Liver (tissue), 9 donors: ENCODE measurements around the gene NNT. TPM values are rescaled to one million over a fixed set of nuclear protein-coding genes. Genes with fewer than 3 reads are reported as not detected.

Source experiments
- DNase-seq: peaks from one replicate; pipeline ENCODE4 v3.0.0-alpha.2; 2017; ENCODE audit warnings: low spot score
- H3K27ac ChIP-seq, 2 donors: one replicate each; pipeline ENCODE4 v1.7.0; 2013; ENCODE audit warnings: inconsistent platforms in 2 of 2, low read length in 2 of 2, control low read depth in 1 of 2, low read depth in 1 of 2, mild to moderate bottlenecking in 1 of 2
- H3K27me3 ChIP-seq, 4 donors: one replicate each; pipeline versions ENCODE4 v1.6.1 to v1.7.0; 2013; ENCODE audit warnings: low read length in 3 of 4, inconsistent platforms in 1 of 4, mild to moderate bottlenecking in 1 of 4, moderate library complexity in 1 of 4; ENCODE audit not compliant: control insufficient read depth in 4 of 4, insufficient read depth in 4 of 4
- H3K36me3 ChIP-seq, 4 donors: one replicate each; pipeline versions ENCODE4 v1.6.1 to v1.7.0; 2013; ENCODE audit warnings: low read length in 3 of 4, mild to moderate bottlenecking in 3 of 4, low read depth in 1 of 4, moderate library complexity in 1 of 4; ENCODE audit not compliant: control insufficient read depth in 4 of 4, insufficient read depth in 3 of 4
- H3K4me1 ChIP-seq, 4 donors: one replicate each; pipeline versions ENCODE4 v1.6.1 to v1.7.0; 2013; ENCODE audit warnings: low read length in 3 of 4, mild to moderate bottlenecking in 3 of 4, moderate library complexity in 1 of 4; ENCODE audit not compliant: control insufficient read depth in 4 of 4, insufficient read depth in 4 of 4
- H3K4me3 ChIP-seq, 3 donors: one replicate each; pipeline versions ENCODE4 v1.6.1 to v1.7.0; 2013; ENCODE audit warnings: low read length in 3 of 3, control low read depth in 1 of 3, low read depth in 1 of 3, mild to moderate bottlenecking in 1 of 3
- H3K9ac ChIP-seq, 2 donors: one replicate each; pipeline ENCODE4 v1.7.0; 2013; ENCODE audit warnings: low read length in 2 of 2, mild to moderate bottlenecking in 2 of 2, moderate library complexity in 2 of 2, control low read depth in 1 of 2, low read depth in 1 of 2
- H3K9me3 ChIP-seq, 4 donors: one replicate each; pipeline versions ENCODE4 v1.6.1 to v1.7.0; 2013; ENCODE audit warnings: low read length in 3 of 4; ENCODE audit not compliant: control insufficient read depth in 4 of 4
- EGR1 ChIP-seq, 2 donors: IDR thresholded peaks; 2 replicates each; pipeline ENCODE4 v1.6.1; 2016 to 2018; ENCODE audit warnings: antibody characterized with exemption in 2 of 2, low read depth in 2 of 2
- FOXA1 ChIP-seq: IDR thresholded peaks from 2 replicates; pipeline ENCODE4 v1.6.1; 2016; ENCODE audit warnings: antibody characterized with exemption
- FOXA2 ChIP-seq: IDR thresholded peaks from 2 replicates; pipeline ENCODE4 v1.6.1; 2016; ENCODE audit warnings: antibody characterized with exemption
- GABPA ChIP-seq, 2 donors: IDR thresholded peaks in 1 of 2; conservative IDR thresholded peaks in 1 of 2; 2 replicates each; pipeline ENCODE4 v1.6.1; 2016; ENCODE audit warnings: antibody characterized with exemption in 2 of 2, mild to moderate bottlenecking in 1 of 2, moderate library complexity in 1 of 2
- HNF4A ChIP-seq, 2 donors: conservative IDR thresholded peaks; 2 replicates each; pipeline ENCODE4 v1.6.1; 2016; ENCODE audit warnings: antibody characterized with exemption in 2 of 2, mild to moderate bottlenecking in 2 of 2
- HNF4G ChIP-seq: IDR thresholded peaks from 2 replicates; pipeline ENCODE4 v1.6.1; 2016; ENCODE audit warnings: antibody characterized with exemption
- JUND ChIP-seq, 2 donors: IDR thresholded peaks; 2 replicates each; pipeline ENCODE4 v1.6.1; 2016; ENCODE audit warnings: antibody characterized with exemption in 2 of 2
- NR2F2 ChIP-seq: IDR thresholded peaks from 2 replicates; pipeline ENCODE4 v1.6.1; 2016; ENCODE audit warnings: antibody characterized with exemption
- RAD21 ChIP-seq, 2 donors: IDR thresholded peaks; 2 replicates each; pipeline ENCODE4 v1.6.1; 2016; ENCODE audit warnings: antibody characterized with exemption in 2 of 2, mild to moderate bottlenecking in 2 of 2
- RXRA ChIP-seq, 2 donors: IDR thresholded peaks; 2 replicates each; pipeline ENCODE4 v1.6.1; 2017 to 2018; ENCODE audit warnings: antibody characterized with exemption in 2 of 2, mild to moderate bottlenecking in 1 of 2
- SP1 ChIP-seq: IDR thresholded peaks from 2 replicates; pipeline ENCODE4 v1.6.1; 2018; ENCODE audit warnings: antibody characterized with exemption, mild to moderate bottlenecking
- TAF1 ChIP-seq: conservative IDR thresholded peaks from 2 replicates; pipeline ENCODE4 v1.6.1; 2016; ENCODE audit warnings: antibody characterized with exemption, mild to moderate bottlenecking
- YY1 ChIP-seq: IDR thresholded peaks from 2 replicates; pipeline ENCODE4 v1.6.1; 2016; ENCODE audit warnings: antibody characterized with exemption, mild to moderate bottlenecking
- WGBS: extraction: QIAGEN DNeasy Blood & Tissue Kit; methylation state at CpG from one replicate; pipeline ENCODE4 v1.1.7; 2013; 5-methylcytosine and 5-hydroxymethylcytosine counted together
- polyA plus RNA-seq, 2 donors: library from polyadenylated mRNA; stranded (reverse) in 1 of 2; unstranded in 1 of 2; fragments of 200-250 nt in 1 of 2; fragments of >200 nt in 1 of 2; fragmentation: Nextera tagmentation in 1 of 2; extraction: Ambion mirVana in 1 of 2; gene quantifications; one replicate each; pipeline versions ENCODE4 v1.2.1 to v1.2.3, GENCODE V29; 2013 to 2015
- total RNA-seq, 2 donors: library from RNA; depleted of rRNA; stranded (reverse); fragments of >200 nt; gene quantifications; one replicate each; pipeline ENCODE4 v1.2.3, GENCODE V29; 2014
- TF ChIP-seq, protein P1 (sequence below): IDR thresholded peaks from 2 replicates; pipeline ENCODE4 v1.6.1; 2016; ENCODE audit warnings: antibody characterized with exemption, mild to moderate bottlenecking
- TF ChIP-seq, protein P2 (sequence below): IDR thresholded peaks from 2 replicates; pipeline ENCODE4 v1.6.1; 2016; ENCODE audit warnings: antibody characterized with exemption
- TF ChIP-seq, protein P3 (sequence below): IDR thresholded peaks from 2 replicates; pipeline ENCODE4 v1.6.1; 2016; ENCODE audit warnings: antibody characterized with exemption
- TF ChIP-seq, protein P4 (sequence below): IDR thresholded peaks from 2 replicates; pipeline ENCODE4 v1.6.1; 2016; ENCODE audit warnings: antibody characterized with exemption
- TF ChIP-seq, protein P5 (sequence below): fragments of 150-350 bp; IDR thresholded peaks from 2 replicates; pipeline ENCODE4 v1.5.1; 2017; ENCODE audit warnings: improper control_type of control experiment, low read depth, low read length; ENCODE audit not compliant: missing input control
- donor health status: healthy.
- donor health status: healthy.
- donor health status: healthy.
- donor health status: healthy.
- donor health status: healthy.

NNT gene
- total and polyA plus RNA-seq, 4 donors = 45.4 to 154 (median 89.2) TPM

DNA sequence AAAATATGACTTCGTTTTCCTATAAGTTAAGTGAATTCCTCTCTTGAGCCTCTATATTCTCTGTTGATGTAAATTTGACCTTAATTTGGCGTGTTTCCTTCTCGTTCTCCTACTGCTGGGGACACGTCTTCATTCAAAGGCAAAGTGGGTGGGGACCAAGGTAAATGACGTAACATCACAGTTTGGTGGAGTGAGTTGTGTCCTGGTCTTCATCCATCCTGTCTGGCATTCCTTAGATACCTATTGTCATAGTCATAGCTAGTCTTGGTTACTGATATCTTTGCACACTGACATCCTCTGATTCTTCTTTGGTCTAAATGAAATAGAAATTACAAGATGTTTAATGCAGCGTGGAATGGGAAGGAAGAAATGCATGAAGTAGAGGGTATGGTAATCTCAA is 108.5 kb downstream of the NNT start:
- H3K9me3 ChIP-seq = no peaks in the 10 kb centered on the region
- no peak overlapping the region for H3K9ac ChIP-seq
- no peak overlapping the region for H3K4me3 ChIP-seq
- no peaks in the 10 kb centered on the region for H3K36me3 ChIP-seq
- TF ChIP-seq SP1 (no peak), YY1 (no peak), JUND (IDR thresholded peaks at IDR 0.05) (no peak), FOXA1 (no peak), EGR1 (IDR thresholded peaks at IDR 0.05; ENCODE audit: low read depth in 2 of 2) (no peak), GABPA (IDR thresholded peaks at IDR 0.05 in 1 of 2, conservative IDR thresholded peaks at IDR 0.05 in 1 of 2) (no peak), TAF1 (no peak), HNF4G (no peak), RAD21 (IDR thresholded peaks at IDR 0.05) (no peak), HNF4A (conservative IDR thresholded peaks at IDR 0.05) (no peak), RXRA (IDR thresholded peaks at IDR 0.05) (no peak), NR2F2 (no peak), FOXA2 (no peak)
- TF ChIP-seq, protein P1, sequence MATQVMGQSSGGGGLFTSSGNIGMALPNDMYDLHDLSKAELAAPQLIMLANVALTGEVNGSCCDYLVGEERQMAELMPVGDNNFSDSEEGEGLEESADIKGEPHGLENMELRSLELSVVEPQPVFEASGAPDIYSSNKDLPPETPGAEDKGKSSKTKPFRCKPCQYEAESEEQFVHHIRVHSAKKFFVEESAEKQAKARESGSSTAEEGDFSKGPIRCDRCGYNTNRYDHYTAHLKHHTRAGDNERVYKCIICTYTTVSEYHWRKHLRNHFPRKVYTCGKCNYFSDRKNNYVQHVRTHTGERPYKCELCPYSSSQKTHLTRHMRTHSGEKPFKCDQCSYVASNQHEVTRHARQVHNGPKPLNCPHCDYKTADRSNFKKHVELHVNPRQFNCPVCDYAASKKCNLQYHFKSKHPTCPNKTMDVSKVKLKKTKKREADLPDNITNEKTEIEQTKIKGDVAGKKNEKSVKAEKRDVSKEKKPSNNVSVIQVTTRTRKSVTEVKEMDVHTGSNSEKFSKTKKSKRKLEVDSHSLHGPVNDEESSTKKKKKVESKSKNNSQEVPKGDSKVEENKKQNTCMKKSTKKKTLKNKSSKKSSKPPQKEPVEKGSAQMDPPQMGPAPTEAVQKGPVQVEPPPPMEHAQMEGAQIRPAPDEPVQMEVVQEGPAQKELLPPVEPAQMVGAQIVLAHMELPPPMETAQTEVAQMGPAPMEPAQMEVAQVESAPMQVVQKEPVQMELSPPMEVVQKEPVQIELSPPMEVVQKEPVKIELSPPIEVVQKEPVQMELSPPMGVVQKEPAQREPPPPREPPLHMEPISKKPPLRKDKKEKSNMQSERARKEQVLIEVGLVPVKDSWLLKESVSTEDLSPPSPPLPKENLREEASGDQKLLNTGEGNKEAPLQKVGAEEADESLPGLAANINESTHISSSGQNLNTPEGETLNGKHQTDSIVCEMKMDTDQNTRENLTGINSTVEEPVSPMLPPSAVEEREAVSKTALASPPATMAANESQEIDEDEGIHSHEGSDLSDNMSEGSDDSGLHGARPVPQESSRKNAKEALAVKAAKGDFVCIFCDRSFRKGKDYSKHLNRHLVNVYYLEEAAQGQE = no peak
- TF ChIP-seq, protein P2, sequence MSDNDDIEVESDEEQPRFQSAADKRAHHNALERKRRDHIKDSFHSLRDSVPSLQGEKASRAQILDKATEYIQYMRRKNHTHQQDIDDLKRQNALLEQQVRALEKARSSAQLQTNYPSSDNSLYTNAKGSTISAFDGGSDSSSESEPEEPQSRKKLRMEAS = no peak
- TF ChIP-seq, protein P3, sequence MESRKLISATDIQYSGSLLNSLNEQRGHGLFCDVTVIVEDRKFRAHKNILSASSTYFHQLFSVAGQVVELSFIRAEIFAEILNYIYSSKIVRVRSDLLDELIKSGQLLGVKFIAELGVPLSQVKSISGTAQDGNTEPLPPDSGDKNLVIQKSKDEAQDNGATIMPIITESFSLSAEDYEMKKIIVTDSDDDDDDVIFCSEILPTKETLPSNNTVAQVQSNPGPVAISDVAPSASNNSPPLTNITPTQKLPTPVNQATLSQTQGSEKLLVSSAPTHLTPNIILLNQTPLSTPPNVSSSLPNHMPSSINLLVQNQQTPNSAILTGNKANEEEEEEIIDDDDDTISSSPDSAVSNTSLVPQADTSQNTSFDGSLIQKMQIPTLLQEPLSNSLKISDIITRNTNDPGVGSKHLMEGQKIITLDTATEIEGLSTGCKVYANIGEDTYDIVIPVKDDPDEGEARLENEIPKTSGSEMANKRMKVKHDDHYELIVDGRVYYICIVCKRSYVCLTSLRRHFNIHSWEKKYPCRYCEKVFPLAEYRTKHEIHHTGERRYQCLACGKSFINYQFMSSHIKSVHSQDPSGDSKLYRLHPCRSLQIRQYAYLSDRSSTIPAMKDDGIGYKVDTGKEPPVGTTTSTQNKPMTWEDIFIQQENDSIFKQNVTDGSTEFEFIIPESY = no peak
- TF ChIP-seq, protein P4, sequence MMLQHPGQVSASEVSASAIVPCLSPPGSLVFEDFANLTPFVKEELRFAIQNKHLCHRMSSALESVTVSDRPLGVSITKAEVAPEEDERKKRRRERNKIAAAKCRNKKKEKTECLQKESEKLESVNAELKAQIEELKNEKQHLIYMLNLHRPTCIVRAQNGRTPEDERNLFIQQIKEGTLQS = no peak
- TF ChIP-seq, protein P5, sequence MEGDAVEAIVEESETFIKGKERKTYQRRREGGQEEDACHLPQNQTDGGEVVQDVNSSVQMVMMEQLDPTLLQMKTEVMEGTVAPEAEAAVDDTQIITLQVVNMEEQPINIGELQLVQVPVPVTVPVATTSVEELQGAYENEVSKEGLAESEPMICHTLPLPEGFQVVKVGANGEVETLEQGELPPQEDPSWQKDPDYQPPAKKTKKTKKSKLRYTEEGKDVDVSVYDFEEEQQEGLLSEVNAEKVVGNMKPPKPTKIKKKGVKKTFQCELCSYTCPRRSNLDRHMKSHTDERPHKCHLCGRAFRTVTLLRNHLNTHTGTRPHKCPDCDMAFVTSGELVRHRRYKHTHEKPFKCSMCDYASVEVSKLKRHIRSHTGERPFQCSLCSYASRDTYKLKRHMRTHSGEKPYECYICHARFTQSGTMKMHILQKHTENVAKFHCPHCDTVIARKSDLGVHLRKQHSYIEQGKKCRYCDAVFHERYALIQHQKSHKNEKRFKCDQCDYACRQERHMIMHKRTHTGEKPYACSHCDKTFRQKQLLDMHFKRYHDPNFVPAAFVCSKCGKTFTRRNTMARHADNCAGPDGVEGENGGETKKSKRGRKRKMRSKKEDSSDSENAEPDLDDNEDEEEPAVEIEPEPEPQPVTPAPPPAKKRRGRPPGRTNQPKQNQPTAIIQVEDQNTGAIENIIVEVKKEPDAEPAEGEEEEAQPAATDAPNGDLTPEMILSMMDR = no peak
- no peak overlapping the region for H3K27ac ChIP-seq
- 95% methylated on average over 6 of the region's 6 CpGs for WGBS
- H3K27me3 ChIP-seq = no peaks in the 10 kb centered on the region
- H3K4me1 ChIP-seq = no peaks in the 10 kb centered on the region
- no peak for DNase-seq
